ENCODE measurements around the gene IL25. TPM values are rescaled to one million over a fixed set of nuclear protein-coding genes. Genes with fewer than 3 reads are reported as not detected.

Gene IL25
- total RNA-seq, 4 donors from 2014 or later, result not detected

GRCh38 chr14:23380976-23381375, 8.4 kb downstream of the IL25 start:
- no peak overlapping the region for H3K27ac ChIP-seq
- no peak for DNase-seq
- in situ Hi-C loops (cut with MboI; ENCODE audit: low pct_ligation_motif_present in 1 of 4, low pct_unique_long_range_greater_than_20kb in 1 of 4, low sequenced_read_pairs in 3 of 4), result loop anchor here in 1 of 4 donors (25.0 kb wide), 1 partner anchor 119 kb away; no protein-coding TSS in a partner anchor
- H3K4me3 ChIP-seq, result no peak overlapping the region
- intact Hi-C loops (cut with DNase I; ENCODE audit: low total_unique reads), result loop anchor here (2.0 kb wide), 1 partner anchor 52 kb away; no protein-coding TSS in a partner anchor
- H3K27me3 ChIP-seq, result no peaks in the 10 kb centered on the region
- no peaks in the 10 kb centered on the region for H3K36me3 ChIP-seq
- 66% methylated on average over 4 of the region's 4 CpGs; no CpG with 5 or more reads in 1 of the 2 donors for WGBS, 2 donors (ENCODE audit: low coverage in 1 of 2)
- H3K4me1 ChIP-seq, result peaks cover 0 to 6% (median 0%) of the 10 kb centered on the region in 4 donors
- H3K9me3 ChIP-seq, result no peaks in the 10 kb centered on the region
- TF ChIP-seq POLR2AphosphoS5 (IDR thresholded peaks at IDR 0.05) (no peak), EP300 (IDR thresholded peaks at IDR 0.05; ENCODE audit: low read depth) (no peak), POLR2A (IDR thresholded peaks at IDR 0.05) (no peak), CTCF (IDR thresholded peaks at IDR 0.05) (no peak)

DNA sequence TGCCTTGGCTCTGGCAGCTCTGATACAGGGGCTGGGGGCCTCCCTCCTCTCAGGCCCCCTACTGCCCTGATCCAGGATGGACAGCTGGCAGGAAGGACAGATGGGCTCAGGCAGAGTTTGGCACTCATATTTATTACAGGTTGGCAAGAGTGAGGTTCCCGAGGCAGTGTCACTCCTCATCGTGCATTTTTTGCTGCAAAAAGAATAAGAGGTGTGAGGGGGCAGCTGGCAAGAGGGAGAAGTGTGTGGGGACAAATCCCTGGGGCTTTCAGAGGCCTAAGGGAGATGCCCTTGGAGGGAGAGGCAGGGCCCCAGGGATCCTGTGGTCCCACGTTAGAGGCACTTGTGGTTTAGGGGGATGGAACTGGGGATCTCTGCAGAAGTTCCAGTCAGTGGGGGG, 9.3 kb downstream of the IL25 start:
- TF ChIP-seq POLR2A (IDR thresholded peaks at IDR 0.05), result no peak
- no peak for TF ChIP-seq POLR2AphosphoS5 (IDR thresholded peaks at IDR 0.05)
- TF ChIP-seq CTCF (IDR thresholded peaks at IDR 0.05), result no peak
- TF ChIP-seq EP300 (IDR thresholded peaks at IDR 0.05; ENCODE audit: low read depth), result no peak
- intact Hi-C loops (cut with DNase I; ENCODE audit: low total_unique reads) (loop anchor here (2.0 kb wide), 1 partner anchor 53 kb away; no protein-coding TSS in a partner anchor), in situ Hi-C loops (cut with MboI; ENCODE audit: low pct_ligation_motif_present in 1 of 4, low pct_unique_long_range_greater_than_20kb in 1 of 4, low sequenced_read_pairs in 3 of 4) (loop anchor here in 1 of 4 donors (25.0 kb wide), 1 partner anchor 120 kb away; no protein-coding TSS in a partner anchor)
- 50 to 60% methylated on average over 1 to 3 of the region's 3 CpGs for WGBS, 2 donors (ENCODE audit: low coverage in 1 of 2)
- Histone ChIP-seq H3K27ac (no peak overlapping the region), H3K27me3 (no peaks in the 10 kb centered on the region), H3K36me3 (no peaks in the 10 kb centered on the region), H3K4me3 (no peak overlapping the region), H3K9me3 (no peaks in the 10 kb centered on the region), H3K4me1 (peaks cover 0 to 6% (median 0%) of the 10 kb centered on the region in 4 donors)
- DNase-seq, result no peak

DNA sequence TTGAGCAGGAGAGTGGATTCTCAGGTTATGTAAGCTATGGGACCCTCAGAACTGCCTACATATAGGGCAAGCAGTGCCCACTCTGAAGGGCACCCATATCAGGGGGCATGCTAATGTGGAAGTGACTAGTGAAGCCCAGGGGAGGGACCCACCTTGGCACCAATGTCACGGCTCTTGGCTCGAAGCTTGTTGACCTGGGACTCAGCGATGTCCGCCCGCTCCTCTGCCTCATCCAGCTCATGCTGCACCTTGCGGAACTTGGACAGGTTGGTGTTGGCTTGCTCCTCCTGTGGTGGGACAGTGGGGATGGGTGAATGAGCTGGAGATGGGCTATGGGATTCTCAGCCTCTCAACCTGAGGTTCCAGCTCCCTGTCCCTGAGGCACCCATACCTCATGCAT, 9.7 kb downstream of the IL25 start:
- no peaks in the 10 kb centered on the region for H3K36me3 ChIP-seq
- 88% methylated on average over 6 of the region's 6 CpGs; no CpG with 5 or more reads in 1 of the 2 donors for WGBS, 2 donors (ENCODE audit: low coverage in 1 of 2)
- TF ChIP-seq POLR2A (IDR thresholded peaks at IDR 0.05) (no peak), POLR2AphosphoS5 (IDR thresholded peaks at IDR 0.05) (no peak), CTCF (IDR thresholded peaks at IDR 0.05) (no peak), EP300 (IDR thresholded peaks at IDR 0.05; ENCODE audit: low read depth) (no peak)
- no peak overlapping the region for H3K4me3 ChIP-seq
- H3K4me1 ChIP-seq, result peaks cover 0 to 6% (median 0%) of the 10 kb centered on the region in 4 donors
- no peaks in the 10 kb centered on the region for H3K27me3 ChIP-seq
- intact Hi-C loops (cut with DNase I; ENCODE audit: low total_unique reads), result no loop called here
- no peak overlapping the region for H3K27ac ChIP-seq
- no peaks in the 10 kb centered on the region for H3K9me3 ChIP-seq
- no peak for DNase-seq
- in situ Hi-C loops (cut with MboI; ENCODE audit: low pct_ligation_motif_present in 1 of 4, low pct_unique_long_range_greater_than_20kb in 1 of 4, low sequenced_read_pairs in 3 of 4), result loop anchor here in 1 of 4 donors (25.0 kb wide), 1 partner anchor 120 kb away; no protein-coding TSS in a partner anchor

DNA sequence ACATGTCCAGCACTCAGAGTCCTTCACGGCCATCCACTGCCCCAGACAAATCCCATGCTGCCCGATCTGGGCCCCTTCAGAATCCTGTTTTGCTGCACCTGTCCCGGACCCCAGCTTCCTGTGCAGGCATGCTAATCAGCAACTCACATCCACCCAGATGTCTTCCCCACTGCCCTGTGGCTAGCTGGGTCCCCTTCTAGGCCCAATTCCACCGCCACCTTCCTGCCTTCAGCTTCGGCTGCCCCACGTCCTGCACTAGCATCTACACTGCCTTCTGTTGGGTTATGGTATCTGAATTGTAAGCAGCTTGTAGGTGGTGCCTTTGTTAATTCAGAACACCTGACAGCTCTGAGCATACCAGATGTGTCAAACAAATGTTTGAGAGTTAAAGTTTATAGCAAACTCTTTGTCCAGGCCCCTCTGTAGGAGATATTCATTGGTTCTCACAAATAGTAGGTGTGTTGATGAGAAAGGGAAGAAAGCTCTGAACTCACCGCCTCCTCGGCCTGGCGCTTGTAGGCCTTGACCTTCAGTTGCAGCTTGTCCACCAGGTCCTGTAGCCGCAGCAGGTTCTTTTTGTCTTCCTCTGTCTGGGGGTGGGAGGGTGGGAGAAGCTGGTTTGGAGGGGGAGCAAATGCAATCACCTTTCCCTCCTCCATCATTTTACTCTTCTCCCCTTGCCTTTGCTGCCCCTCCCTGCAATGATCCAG, 10.3 kb downstream of the IL25 start:
- peaks cover 0 to 6% (median 0%) of the 10 kb centered on the region in 4 donors for H3K4me1 ChIP-seq
- 54 to 78% methylated on average over 4 to 10 of the region's 10 CpGs for WGBS, 2 donors (ENCODE audit: low coverage in 1 of 2)
- intact Hi-C loops (cut with DNase I; ENCODE audit: low total_unique reads) (no loop called here), in situ Hi-C loops (cut with MboI; ENCODE audit: low pct_ligation_motif_present in 1 of 4, low pct_unique_long_range_greater_than_20kb in 1 of 4, low sequenced_read_pairs in 3 of 4) (loop anchor here in 1 of 4 donors (25.0 kb wide), 1 partner anchor 121 kb away; no protein-coding TSS in a partner anchor)
- H3K9me3 ChIP-seq, result no peaks in the 10 kb centered on the region
- H3K36me3 ChIP-seq, result no peaks in the 10 kb centered on the region
- H3K27me3 ChIP-seq, result no peaks in the 10 kb centered on the region
- no peak overlapping the region for H3K27ac ChIP-seq
- H3K4me3 ChIP-seq, result no peak overlapping the region
- DNase-seq, result no peak
- TF ChIP-seq CTCF (IDR thresholded peaks at IDR 0.05), result no peak
- TF ChIP-seq POLR2A (IDR thresholded peaks at IDR 0.05), result no peak
- TF ChIP-seq EP300 (IDR thresholded peaks at IDR 0.05; ENCODE audit: low read depth), result no peak
- TF ChIP-seq POLR2AphosphoS5 (IDR thresholded peaks at IDR 0.05), result no peak
